Liver (tissue), 9 donors: Measurements from ENCODE around the gene TNFRSF25. TPM values are rescaled to one million over a fixed set of nuclear protein-coding genes. Genes with fewer than 3 reads are reported as not detected.

ENCODE experiments used
- DNase-seq: peaks from one replicate; pipeline ENCODE4 v3.0.0-alpha.2; 2017; ENCODE audit warnings: low spot score
- H3K27ac ChIP-seq, 2 donors: one replicate each; pipeline ENCODE4 v1.7.0; 2013; ENCODE audit warnings: inconsistent platforms in 2 of 2, low read length in 2 of 2, control low read depth in 1 of 2, low read depth in 1 of 2, mild to moderate bottlenecking in 1 of 2
- H3K27me3 ChIP-seq, 4 donors: one replicate each; pipeline versions ENCODE4 v1.6.1 to v1.7.0; 2013; ENCODE audit warnings: low read length in 3 of 4, inconsistent platforms in 1 of 4, mild to moderate bottlenecking in 1 of 4, moderate library complexity in 1 of 4; ENCODE audit not compliant: control insufficient read depth in 4 of 4, insufficient read depth in 4 of 4
- H3K36me3 ChIP-seq, 4 donors: one replicate each; pipeline versions ENCODE4 v1.6.1 to v1.7.0; 2013; ENCODE audit warnings: low read length in 3 of 4, mild to moderate bottlenecking in 3 of 4, low read depth in 1 of 4, moderate library complexity in 1 of 4; ENCODE audit not compliant: control insufficient read depth in 4 of 4, insufficient read depth in 3 of 4
- H3K4me1 ChIP-seq, 4 donors: one replicate each; pipeline versions ENCODE4 v1.6.1 to v1.7.0; 2013; ENCODE audit warnings: low read length in 3 of 4, mild to moderate bottlenecking in 3 of 4, moderate library complexity in 1 of 4; ENCODE audit not compliant: control insufficient read depth in 4 of 4, insufficient read depth in 4 of 4
- H3K4me3 ChIP-seq, 3 donors: one replicate each; pipeline versions ENCODE4 v1.6.1 to v1.7.0; 2013; ENCODE audit warnings: low read length in 3 of 3, control low read depth in 1 of 3, low read depth in 1 of 3, mild to moderate bottlenecking in 1 of 3
- H3K9ac ChIP-seq, 2 donors: one replicate each; pipeline ENCODE4 v1.7.0; 2013; ENCODE audit warnings: low read length in 2 of 2, mild to moderate bottlenecking in 2 of 2, moderate library complexity in 2 of 2, control low read depth in 1 of 2, low read depth in 1 of 2
- H3K9me3 ChIP-seq, 4 donors: one replicate each; pipeline versions ENCODE4 v1.6.1 to v1.7.0; 2013; ENCODE audit warnings: low read length in 3 of 4; ENCODE audit not compliant: control insufficient read depth in 4 of 4
- EGR1 ChIP-seq, 2 donors: IDR thresholded peaks; 2 replicates each; pipeline ENCODE4 v1.6.1; 2016 to 2018; ENCODE audit warnings: antibody characterized with exemption in 2 of 2, low read depth in 2 of 2
- FOXA2 ChIP-seq: IDR thresholded peaks from 2 replicates; pipeline ENCODE4 v1.6.1; 2016; ENCODE audit warnings: antibody characterized with exemption
- GABPA ChIP-seq, 2 donors: IDR thresholded peaks in 1 of 2; conservative IDR thresholded peaks in 1 of 2; 2 replicates each; pipeline ENCODE4 v1.6.1; 2016; ENCODE audit warnings: antibody characterized with exemption in 2 of 2, mild to moderate bottlenecking in 1 of 2, moderate library complexity in 1 of 2
- HNF4A ChIP-seq, 2 donors: conservative IDR thresholded peaks; 2 replicates each; pipeline ENCODE4 v1.6.1; 2016; ENCODE audit warnings: antibody characterized with exemption in 2 of 2, mild to moderate bottlenecking in 2 of 2
- HNF4G ChIP-seq: IDR thresholded peaks from 2 replicates; pipeline ENCODE4 v1.6.1; 2016; ENCODE audit warnings: antibody characterized with exemption
- JUND ChIP-seq, 2 donors: IDR thresholded peaks; 2 replicates each; pipeline ENCODE4 v1.6.1; 2016; ENCODE audit warnings: antibody characterized with exemption in 2 of 2
- NR2F2 ChIP-seq: IDR thresholded peaks from 2 replicates; pipeline ENCODE4 v1.6.1; 2016; ENCODE audit warnings: antibody characterized with exemption
- RAD21 ChIP-seq, 2 donors: IDR thresholded peaks; 2 replicates each; pipeline ENCODE4 v1.6.1; 2016; ENCODE audit warnings: antibody characterized with exemption in 2 of 2, mild to moderate bottlenecking in 2 of 2
- RXRA ChIP-seq, 2 donors: IDR thresholded peaks; 2 replicates each; pipeline ENCODE4 v1.6.1; 2017 to 2018; ENCODE audit warnings: antibody characterized with exemption in 2 of 2, mild to moderate bottlenecking in 1 of 2
- SP1 ChIP-seq: IDR thresholded peaks from 2 replicates; pipeline ENCODE4 v1.6.1; 2018; ENCODE audit warnings: antibody characterized with exemption, mild to moderate bottlenecking
- TAF1 ChIP-seq: conservative IDR thresholded peaks from 2 replicates; pipeline ENCODE4 v1.6.1; 2016; ENCODE audit warnings: antibody characterized with exemption, mild to moderate bottlenecking
- YY1 ChIP-seq: IDR thresholded peaks from 2 replicates; pipeline ENCODE4 v1.6.1; 2016; ENCODE audit warnings: antibody characterized with exemption, mild to moderate bottlenecking
- WGBS: extraction: QIAGEN DNeasy Blood & Tissue Kit; methylation state at CpG from one replicate; pipeline ENCODE4 v1.1.7; 2013; 5-methylcytosine and 5-hydroxymethylcytosine counted together
- polyA plus RNA-seq, 2 donors: library from polyadenylated mRNA; stranded (reverse) in 1 of 2; unstranded in 1 of 2; fragments of 200-250 nt in 1 of 2; fragments of >200 nt in 1 of 2; fragmentation: Nextera tagmentation in 1 of 2; extraction: Ambion mirVana in 1 of 2; gene quantifications; one replicate each; pipeline versions ENCODE4 v1.2.1 to v1.2.3, GENCODE V29; 2013 to 2015
- total RNA-seq, 2 donors: library from RNA; depleted of rRNA; stranded (reverse); fragments of >200 nt; gene quantifications; one replicate each; pipeline ENCODE4 v1.2.3, GENCODE V29; 2014
- TF ChIP-seq, protein P1 (sequence below): IDR thresholded peaks from 2 replicates; pipeline ENCODE4 v1.6.1; 2016; ENCODE audit warnings: antibody characterized with exemption
- TF ChIP-seq, protein P2 (sequence below): IDR thresholded peaks from 2 replicates; pipeline ENCODE4 v1.6.1; 2016; ENCODE audit warnings: antibody characterized with exemption, mild to moderate bottlenecking
- TF ChIP-seq, protein P3 (sequence below): IDR thresholded peaks from 2 replicates; pipeline ENCODE4 v1.6.1; 2016; ENCODE audit warnings: antibody characterized with exemption
- TF ChIP-seq, protein P4 (sequence below): fragments of 150-350 bp; IDR thresholded peaks from 2 replicates; pipeline ENCODE4 v1.5.1; 2017; ENCODE audit warnings: improper control_type of control experiment, low read depth, low read length; ENCODE audit not compliant: missing input control
- TF ChIP-seq, protein P5 (sequence below): IDR thresholded peaks from 2 replicates; pipeline ENCODE4 v1.6.1; 2016; ENCODE audit warnings: antibody characterized with exemption
- donor health status: healthy.
- donor health status: healthy.
- donor health status: healthy.
- donor health status: healthy.
- donor health status: healthy.

TNFRSF25 gene
- total and polyA plus RNA-seq, 4 donors = 0.78 to 2.6 (median 2.0) TPM

DNA sequence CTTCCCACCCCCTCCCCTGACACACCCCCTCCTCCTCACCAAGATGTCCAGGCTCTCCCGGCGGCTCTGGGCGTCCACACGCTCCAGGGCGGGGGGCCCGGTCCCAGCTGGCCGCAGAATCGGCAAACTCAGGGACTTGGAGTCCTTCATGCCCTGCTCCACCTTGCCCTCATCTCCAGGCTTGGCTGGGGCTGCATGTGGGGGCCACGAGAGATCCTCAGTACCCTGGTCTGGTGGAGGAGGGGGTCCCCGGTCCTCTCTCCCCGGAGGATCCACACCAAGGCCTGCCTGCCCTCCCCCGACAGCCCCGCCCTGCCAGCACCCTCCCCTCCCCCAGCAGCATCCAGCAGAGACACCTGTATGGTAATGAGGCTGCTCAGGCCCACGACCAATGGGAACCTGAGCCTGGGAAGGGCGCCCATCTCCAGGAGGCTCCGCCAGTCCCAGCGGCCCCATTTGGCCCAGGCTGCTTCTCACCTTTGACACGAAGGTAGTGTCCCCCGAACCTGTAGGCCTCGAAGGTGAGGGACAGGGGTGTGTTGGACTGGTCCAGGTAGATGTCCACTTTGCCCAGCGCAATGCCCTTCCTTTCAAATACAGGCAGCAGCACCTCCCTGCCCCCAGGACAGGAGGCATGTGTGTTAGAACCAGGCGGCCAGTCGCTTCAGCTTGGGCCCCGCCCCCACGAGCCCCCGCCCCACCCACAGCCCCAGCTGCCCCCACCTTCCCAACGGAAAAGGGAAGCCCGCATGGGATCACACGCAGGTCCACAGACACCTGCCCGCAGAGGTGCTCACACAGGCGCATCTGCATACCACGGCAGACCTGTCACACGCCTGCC, 8.2 kb upstream of the TNFRSF25 start:
- no peak for DNase-seq
- no peak overlapping the region for H3K4me3 ChIP-seq
- peaks cover 3 to 17% (median 10%) of the 10 kb centered on the region in 4 donors for H3K4me1 ChIP-seq
- H3K27me3 ChIP-seq = no peaks in the 10 kb centered on the region
- no peak overlapping the region for H3K9ac ChIP-seq
- 77% methylated on average over 33 of the region's 33 CpGs for WGBS
- no peaks in the 10 kb centered on the region for H3K36me3 ChIP-seq
- H3K9me3 ChIP-seq = no peaks in the 10 kb centered on the region
- no peak overlapping the region for H3K27ac ChIP-seq
- no peak for TF ChIP-seq GABPA (IDR thresholded peaks at IDR 0.05 in 1 of 2, conservative IDR thresholded peaks at IDR 0.05 in 1 of 2)
- TF ChIP-seq TAF1 = no peak
- no peak for TF ChIP-seq HNF4G
- TF ChIP-seq RAD21 (IDR thresholded peaks at IDR 0.05) = no peak
- no peak for TF ChIP-seq EGR1 (IDR thresholded peaks at IDR 0.05; ENCODE audit: low read depth in 2 of 2)
- TF ChIP-seq, protein P1, sequence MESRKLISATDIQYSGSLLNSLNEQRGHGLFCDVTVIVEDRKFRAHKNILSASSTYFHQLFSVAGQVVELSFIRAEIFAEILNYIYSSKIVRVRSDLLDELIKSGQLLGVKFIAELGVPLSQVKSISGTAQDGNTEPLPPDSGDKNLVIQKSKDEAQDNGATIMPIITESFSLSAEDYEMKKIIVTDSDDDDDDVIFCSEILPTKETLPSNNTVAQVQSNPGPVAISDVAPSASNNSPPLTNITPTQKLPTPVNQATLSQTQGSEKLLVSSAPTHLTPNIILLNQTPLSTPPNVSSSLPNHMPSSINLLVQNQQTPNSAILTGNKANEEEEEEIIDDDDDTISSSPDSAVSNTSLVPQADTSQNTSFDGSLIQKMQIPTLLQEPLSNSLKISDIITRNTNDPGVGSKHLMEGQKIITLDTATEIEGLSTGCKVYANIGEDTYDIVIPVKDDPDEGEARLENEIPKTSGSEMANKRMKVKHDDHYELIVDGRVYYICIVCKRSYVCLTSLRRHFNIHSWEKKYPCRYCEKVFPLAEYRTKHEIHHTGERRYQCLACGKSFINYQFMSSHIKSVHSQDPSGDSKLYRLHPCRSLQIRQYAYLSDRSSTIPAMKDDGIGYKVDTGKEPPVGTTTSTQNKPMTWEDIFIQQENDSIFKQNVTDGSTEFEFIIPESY = no peak
- no peak for TF ChIP-seq JUND (IDR thresholded peaks at IDR 0.05)
- no peak for TF ChIP-seq NR2F2
- no peak for TF ChIP-seq FOXA2
- TF ChIP-seq SP1 = no peak
- TF ChIP-seq, protein P2, sequence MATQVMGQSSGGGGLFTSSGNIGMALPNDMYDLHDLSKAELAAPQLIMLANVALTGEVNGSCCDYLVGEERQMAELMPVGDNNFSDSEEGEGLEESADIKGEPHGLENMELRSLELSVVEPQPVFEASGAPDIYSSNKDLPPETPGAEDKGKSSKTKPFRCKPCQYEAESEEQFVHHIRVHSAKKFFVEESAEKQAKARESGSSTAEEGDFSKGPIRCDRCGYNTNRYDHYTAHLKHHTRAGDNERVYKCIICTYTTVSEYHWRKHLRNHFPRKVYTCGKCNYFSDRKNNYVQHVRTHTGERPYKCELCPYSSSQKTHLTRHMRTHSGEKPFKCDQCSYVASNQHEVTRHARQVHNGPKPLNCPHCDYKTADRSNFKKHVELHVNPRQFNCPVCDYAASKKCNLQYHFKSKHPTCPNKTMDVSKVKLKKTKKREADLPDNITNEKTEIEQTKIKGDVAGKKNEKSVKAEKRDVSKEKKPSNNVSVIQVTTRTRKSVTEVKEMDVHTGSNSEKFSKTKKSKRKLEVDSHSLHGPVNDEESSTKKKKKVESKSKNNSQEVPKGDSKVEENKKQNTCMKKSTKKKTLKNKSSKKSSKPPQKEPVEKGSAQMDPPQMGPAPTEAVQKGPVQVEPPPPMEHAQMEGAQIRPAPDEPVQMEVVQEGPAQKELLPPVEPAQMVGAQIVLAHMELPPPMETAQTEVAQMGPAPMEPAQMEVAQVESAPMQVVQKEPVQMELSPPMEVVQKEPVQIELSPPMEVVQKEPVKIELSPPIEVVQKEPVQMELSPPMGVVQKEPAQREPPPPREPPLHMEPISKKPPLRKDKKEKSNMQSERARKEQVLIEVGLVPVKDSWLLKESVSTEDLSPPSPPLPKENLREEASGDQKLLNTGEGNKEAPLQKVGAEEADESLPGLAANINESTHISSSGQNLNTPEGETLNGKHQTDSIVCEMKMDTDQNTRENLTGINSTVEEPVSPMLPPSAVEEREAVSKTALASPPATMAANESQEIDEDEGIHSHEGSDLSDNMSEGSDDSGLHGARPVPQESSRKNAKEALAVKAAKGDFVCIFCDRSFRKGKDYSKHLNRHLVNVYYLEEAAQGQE = no peak
- TF ChIP-seq HNF4A (conservative IDR thresholded peaks at IDR 0.05) = no peak
- TF ChIP-seq RXRA (IDR thresholded peaks at IDR 0.05) = no peak
- no peak for TF ChIP-seq YY1

DNA sequence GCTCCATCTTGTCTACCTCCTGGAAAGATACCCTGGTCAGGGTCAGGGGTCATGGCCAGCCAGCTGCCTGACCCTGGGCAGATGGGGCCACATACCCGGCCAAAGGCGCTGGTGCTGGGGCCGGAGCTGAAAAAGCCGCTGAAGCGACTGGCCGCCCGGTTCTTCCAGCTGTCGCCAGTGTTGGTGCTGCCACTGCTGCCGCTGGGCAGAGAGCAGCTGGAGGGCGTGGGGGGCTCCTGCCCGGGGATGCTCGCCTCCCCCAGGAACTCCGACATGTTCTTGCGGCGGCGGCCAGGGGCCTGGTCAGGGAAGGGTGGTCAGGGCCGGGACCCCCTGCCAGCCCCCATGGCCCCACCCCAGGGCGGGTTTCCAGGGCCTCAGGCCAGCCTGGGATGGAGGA, 7.2 kb upstream of the TNFRSF25 start:
- Histone ChIP-seq H3K4me1 (peaks cover 3 to 17% (median 10%) of the 10 kb centered on the region in 4 donors), H3K27ac (no peak overlapping the region)
- TF ChIP-seq EGR1 (IDR thresholded peaks at IDR 0.05; ENCODE audit: low read depth in 2 of 2) = no peak
- no peak for TF ChIP-seq SP1
- no peak for TF ChIP-seq NR2F2
- TF ChIP-seq, protein P2 = no peak
- TF ChIP-seq, protein P3, sequence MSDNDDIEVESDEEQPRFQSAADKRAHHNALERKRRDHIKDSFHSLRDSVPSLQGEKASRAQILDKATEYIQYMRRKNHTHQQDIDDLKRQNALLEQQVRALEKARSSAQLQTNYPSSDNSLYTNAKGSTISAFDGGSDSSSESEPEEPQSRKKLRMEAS = no peak
- TF ChIP-seq HNF4A (conservative IDR thresholded peaks at IDR 0.05) = no peak
- TF ChIP-seq, protein P4, sequence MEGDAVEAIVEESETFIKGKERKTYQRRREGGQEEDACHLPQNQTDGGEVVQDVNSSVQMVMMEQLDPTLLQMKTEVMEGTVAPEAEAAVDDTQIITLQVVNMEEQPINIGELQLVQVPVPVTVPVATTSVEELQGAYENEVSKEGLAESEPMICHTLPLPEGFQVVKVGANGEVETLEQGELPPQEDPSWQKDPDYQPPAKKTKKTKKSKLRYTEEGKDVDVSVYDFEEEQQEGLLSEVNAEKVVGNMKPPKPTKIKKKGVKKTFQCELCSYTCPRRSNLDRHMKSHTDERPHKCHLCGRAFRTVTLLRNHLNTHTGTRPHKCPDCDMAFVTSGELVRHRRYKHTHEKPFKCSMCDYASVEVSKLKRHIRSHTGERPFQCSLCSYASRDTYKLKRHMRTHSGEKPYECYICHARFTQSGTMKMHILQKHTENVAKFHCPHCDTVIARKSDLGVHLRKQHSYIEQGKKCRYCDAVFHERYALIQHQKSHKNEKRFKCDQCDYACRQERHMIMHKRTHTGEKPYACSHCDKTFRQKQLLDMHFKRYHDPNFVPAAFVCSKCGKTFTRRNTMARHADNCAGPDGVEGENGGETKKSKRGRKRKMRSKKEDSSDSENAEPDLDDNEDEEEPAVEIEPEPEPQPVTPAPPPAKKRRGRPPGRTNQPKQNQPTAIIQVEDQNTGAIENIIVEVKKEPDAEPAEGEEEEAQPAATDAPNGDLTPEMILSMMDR = no peak
- no peak for TF ChIP-seq GABPA (IDR thresholded peaks at IDR 0.05 in 1 of 2, conservative IDR thresholded peaks at IDR 0.05 in 1 of 2)
- TF ChIP-seq, protein P5, sequence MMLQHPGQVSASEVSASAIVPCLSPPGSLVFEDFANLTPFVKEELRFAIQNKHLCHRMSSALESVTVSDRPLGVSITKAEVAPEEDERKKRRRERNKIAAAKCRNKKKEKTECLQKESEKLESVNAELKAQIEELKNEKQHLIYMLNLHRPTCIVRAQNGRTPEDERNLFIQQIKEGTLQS = no peak
- no peak for TF ChIP-seq RXRA (IDR thresholded peaks at IDR 0.05)
- TF ChIP-seq FOXA2 = no peak

More for the DNA sequence above, 7.2 kb upstream of the TNFRSF25 start:
- Histone ChIP-seq H3K9ac (no peak overlapping the region), H3K36me3 (no peaks in the 10 kb centered on the region), H3K27me3 (no peaks in the 10 kb centered on the region), H3K4me3 (no peak overlapping the region), H3K9me3 (no peaks in the 10 kb centered on the region)
- no peak for DNase-seq
- 92% methylated on average over 18 of the region's 18 CpGs for WGBS
